Left hindlimb (tissue), 1 donor: ENCODE measurements around the gene FAM136A.
A peak's percentile ranks its signal among the peaks of the same experiment; 100 is the strongest.
"Not testable (repeated sequence)": the region's sequence is repeated elsewhere in the genome, so short reads cannot be mapped to it uniquely, and the experiment has no call there.

ENCODE experiments used
- DNase-seq: peaks from one replicate; pipeline ENCODE4 v3.0.0-alpha.2; 2018

FAM136A gene

GRCh38 chr2:70301344-70302194, at the start of gene FAM136A:
Gene FAM136A (minus strand): TSS chr2:70302067. CDS start chr2:70302011, 56 bp downstream.
- DNase-seq: peak; percentile 89

GRCh38 chr2:70349921-70350685, 48.2 kb upstream of the FAM136A start:
- no peak for DNase-seq

GRCh38 chr2:70347831-70348230, 46.0 kb upstream of the FAM136A start:
- DNase-seq: no peak

- no peak for DNase-seq
Measured at GRCh38 chr2:70344195-70344594, 42.3 kb upstream of the FAM136A start.

GRCh38 chr2:70341477-70341765, 39.6 kb upstream of the FAM136A start:
- no peak for DNase-seq

GRCh38 chr2:70340761-70341476, 39.1 kb upstream of the FAM136A start:
- no peak for DNase-seq

- DNase-seq: no peak
Measured at GRCh38 chr2:70340075-70340474, 38.2 kb upstream of the FAM136A start.

GRCh38 chr2:70336552-70336951, 34.7 kb upstream of the FAM136A start:
- no peak for DNase-seq

- no peak for DNase-seq
Measured at GRCh38 chr2:70331012-70331411, 29.1 kb upstream of the FAM136A start.

GRCh38 chr2:70330476-70330875, 28.6 kb upstream of the FAM136A start:
- DNase-seq: no peak

GRCh38 chr2:70328921-70329561, 27.2 kb upstream of the FAM136A start:
- DNase-seq: no peak

GRCh38 chr2:70325875-70326274, 24.0 kb upstream of the FAM136A start:
- no peak for DNase-seq

- DNase-seq: no peak
Measured at GRCh38 chr2:70322518-70322917, 20.7 kb upstream of the FAM136A start.

- DNase-seq: no peak
Measured at GRCh38 chr2:70321370-70321769, 19.5 kb upstream of the FAM136A start.

GRCh38 chr2:70314640-70315039, 12.8 kb upstream of the FAM136A start:
- DNase-seq: no peak

- no peak for DNase-seq
Measured at GRCh38 chr2:70312560-70312959, 10.7 kb upstream of the FAM136A start.

- no peak for DNase-seq
Measured at GRCh38 chr2:70310899-70311298, 9.0 kb upstream of the FAM136A start.

GRCh38 chr2:70305531-70305930, 3.7 kb upstream of the FAM136A start:
- DNase-seq: no peak

GRCh38 chr2:70304498-70304897, 2.6 kb upstream of the FAM136A start:
- DNase-seq: no peak

- no peak for DNase-seq
Measured at GRCh38 chr2:70303186-70303585, 1.3 kb upstream of the FAM136A start.

GRCh38 chr2:70302195-70302546, 304 bp upstream of the FAM136A start:
- not testable (repeated sequence) for DNase-seq

GRCh38 chr2:70300771-70301343, 1.0 kb downstream of the FAM136A start:
- no peak for DNase-seq

- DNase-seq: not testable (repeated sequence)
Measured at GRCh38 chr2:70297828-70298227, 4.0 kb downstream of the FAM136A start.
